ENCODE measurements around the gene ZBTB8A.

ZBTB8A gene

DNA sequence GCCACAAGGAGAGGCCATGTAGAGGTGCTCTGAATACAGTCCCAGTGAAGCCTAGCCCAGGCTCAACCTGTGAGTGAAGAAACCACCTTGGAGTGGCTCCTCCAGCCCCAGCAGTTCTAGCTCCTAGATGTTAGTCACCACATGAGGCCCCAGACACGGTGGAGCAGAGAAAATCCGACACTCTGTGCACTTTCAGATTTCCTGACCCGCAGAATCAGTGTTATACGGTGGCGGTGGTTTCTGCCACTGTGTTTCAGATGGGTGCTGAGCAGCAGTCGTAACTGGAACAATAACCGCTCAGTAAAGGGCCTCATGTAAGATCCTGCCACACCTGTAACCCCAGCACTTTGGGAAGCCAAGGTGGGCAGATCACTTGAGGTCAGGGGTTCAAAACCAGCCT lies 36.1 kb upstream of the ZBTB8A start:
- Histone ChIP-seq H4K20me1 (ENCODE audit: low read depth, low read length) (no peaks in the 10 kb centered on the region), H3K9me2 (replicated peaks; ENCODE audit: insufficient read depth, low read length) (no peaks in the 10 kb centered on the region), H3F3A (ENCODE audit: insufficient read depth) (no peaks in the 10 kb centered on the region), H3K27me3 (ENCODE audit: low read length) (no peaks in the 10 kb centered on the region), H2AFZ (ENCODE audit: low read depth, low read length, severe bottlenecking) (no peak overlapping the region), H3K27ac (ENCODE audit: low read depth, low read length) (no peak overlapping the region), H3K9ac (ENCODE audit: low read length) (no peak overlapping the region), H3K9me3 (ENCODE audit: insufficient read depth, low read length) (no peaks in the 10 kb centered on the region), H3K36me3 (ENCODE audit: low read length) (no peaks in the 10 kb centered on the region), H3K4me2 (ENCODE audit: low read depth, low read length, poor library complexity, severe bottlenecking) (no peak overlapping the region), H3K79me2 (ENCODE audit: insufficient read depth, low read length) (no peaks in the 10 kb centered on the region), H3K4me3 (ENCODE audit: insufficient read depth, low read length, poor library complexity, severe bottlenecking) (no peak overlapping the region)
- no peak for TF ChIP-seq EZH2phosphoT487 (conservative IDR thresholded peaks at IDR 0.05; ENCODE audit: low read length)
- TF ChIP-seq, protein P1, sequence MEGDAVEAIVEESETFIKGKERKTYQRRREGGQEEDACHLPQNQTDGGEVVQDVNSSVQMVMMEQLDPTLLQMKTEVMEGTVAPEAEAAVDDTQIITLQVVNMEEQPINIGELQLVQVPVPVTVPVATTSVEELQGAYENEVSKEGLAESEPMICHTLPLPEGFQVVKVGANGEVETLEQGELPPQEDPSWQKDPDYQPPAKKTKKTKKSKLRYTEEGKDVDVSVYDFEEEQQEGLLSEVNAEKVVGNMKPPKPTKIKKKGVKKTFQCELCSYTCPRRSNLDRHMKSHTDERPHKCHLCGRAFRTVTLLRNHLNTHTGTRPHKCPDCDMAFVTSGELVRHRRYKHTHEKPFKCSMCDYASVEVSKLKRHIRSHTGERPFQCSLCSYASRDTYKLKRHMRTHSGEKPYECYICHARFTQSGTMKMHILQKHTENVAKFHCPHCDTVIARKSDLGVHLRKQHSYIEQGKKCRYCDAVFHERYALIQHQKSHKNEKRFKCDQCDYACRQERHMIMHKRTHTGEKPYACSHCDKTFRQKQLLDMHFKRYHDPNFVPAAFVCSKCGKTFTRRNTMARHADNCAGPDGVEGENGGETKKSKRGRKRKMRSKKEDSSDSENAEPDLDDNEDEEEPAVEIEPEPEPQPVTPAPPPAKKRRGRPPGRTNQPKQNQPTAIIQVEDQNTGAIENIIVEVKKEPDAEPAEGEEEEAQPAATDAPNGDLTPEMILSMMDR (IDR thresholded peaks at IDR 0.05; ENCODE audit: insufficient read depth, low read length, poor library complexity, severe bottlenecking): no peak

DNA sequence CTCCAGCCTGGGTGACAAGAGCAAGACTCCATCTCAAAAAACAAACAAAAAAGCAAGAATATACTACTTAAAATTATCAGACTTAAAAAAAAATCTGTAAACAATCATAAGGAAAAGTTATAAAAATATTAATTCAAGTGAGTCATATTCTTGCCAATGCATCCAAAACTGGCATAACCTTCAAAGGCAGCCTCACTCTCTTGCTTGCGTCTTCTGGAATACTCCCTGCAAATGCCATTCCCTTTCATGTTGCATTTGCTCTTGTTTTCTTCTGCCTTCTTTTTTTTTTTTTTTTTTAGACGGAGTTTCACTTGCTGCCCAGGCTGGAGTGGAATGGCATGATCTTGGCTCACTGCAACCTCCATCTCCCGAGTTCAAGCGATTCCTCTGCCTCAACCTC lies 32.2 kb upstream of the ZBTB8A start:
- Histone ChIP-seq H3K9me2 (replicated peaks; ENCODE audit: insufficient read depth, low read length) (no peaks in the 10 kb centered on the region), H4K20me1 (ENCODE audit: low read depth, low read length) (no peaks in the 10 kb centered on the region), H3K9me3 (ENCODE audit: insufficient read depth, low read length) (no peaks in the 10 kb centered on the region), H3K4me3 (ENCODE audit: insufficient read depth, low read length, poor library complexity, severe bottlenecking) (no peak overlapping the region), H3K4me2 (ENCODE audit: low read depth, low read length, poor library complexity, severe bottlenecking) (no peak overlapping the region), H3K36me3 (ENCODE audit: low read length) (no peaks in the 10 kb centered on the region), H3K9ac (ENCODE audit: low read length) (no peak overlapping the region), H2AFZ (ENCODE audit: low read depth, low read length, severe bottlenecking) (no peak overlapping the region), H3F3A (ENCODE audit: insufficient read depth) (no peaks in the 10 kb centered on the region), H3K27me3 (ENCODE audit: low read length) (no peaks in the 10 kb centered on the region), H3K27ac (ENCODE audit: low read depth, low read length) (no peak overlapping the region), H3K79me2 (ENCODE audit: insufficient read depth, low read length) (no peaks in the 10 kb centered on the region)
- no peak for TF ChIP-seq EZH2phosphoT487 (conservative IDR thresholded peaks at IDR 0.05; ENCODE audit: low read length)
- TF ChIP-seq, protein P1 (IDR thresholded peaks at IDR 0.05; ENCODE audit: insufficient read depth, low read length, poor library complexity, severe bottlenecking): no peak

DNA sequence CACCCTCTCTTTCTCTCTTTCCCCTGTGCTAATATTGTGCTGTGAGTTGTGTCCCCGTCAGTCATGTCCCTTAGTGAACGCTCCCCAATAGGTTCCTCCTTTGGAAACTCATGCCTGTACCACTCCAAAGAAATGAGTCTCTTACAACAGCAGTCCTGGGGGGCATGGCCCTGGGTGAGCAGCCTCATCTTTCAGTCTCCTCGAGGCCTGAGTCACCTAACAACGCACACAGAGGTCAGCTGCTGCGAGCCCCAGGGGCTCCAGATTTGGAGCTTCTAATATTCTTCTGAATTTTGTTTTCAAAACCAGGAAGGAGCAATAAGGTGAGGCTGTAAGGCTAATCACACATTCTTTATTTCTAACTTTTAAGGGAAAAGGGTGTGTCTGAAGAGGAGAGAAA lies 30.5 kb upstream of the ZBTB8A start:
- TF ChIP-seq EZH2phosphoT487 (conservative IDR thresholded peaks at IDR 0.05; ENCODE audit: low read length): no peak
- TF ChIP-seq, protein P1 (IDR thresholded peaks at IDR 0.05; ENCODE audit: insufficient read depth, low read length, poor library complexity, severe bottlenecking): no peak
- H3K36me3 ChIP-seq (ENCODE audit: low read length): no peaks in the 10 kb centered on the region
- H3K27me3 ChIP-seq (ENCODE audit: low read length): no peaks in the 10 kb centered on the region
- H2AFZ ChIP-seq (ENCODE audit: low read depth, low read length, severe bottlenecking): no peak overlapping the region
- no peaks in the 10 kb centered on the region for H3K9me2 ChIP-seq (replicated peaks; ENCODE audit: insufficient read depth, low read length)
- H3K9me3 ChIP-seq (ENCODE audit: insufficient read depth, low read length): no peaks in the 10 kb centered on the region
- no peak overlapping the region for H3K4me3 ChIP-seq (ENCODE audit: insufficient read depth, low read length, poor library complexity, severe bottlenecking)
- H3K4me2 ChIP-seq (ENCODE audit: low read depth, low read length, poor library complexity, severe bottlenecking): no peak overlapping the region
- no peaks in the 10 kb centered on the region for H4K20me1 ChIP-seq (ENCODE audit: low read depth, low read length)
- no peaks in the 10 kb centered on the region for H3K79me2 ChIP-seq (ENCODE audit: insufficient read depth, low read length)
- no peaks in the 10 kb centered on the region for H3F3A ChIP-seq (ENCODE audit: insufficient read depth)
- no peak overlapping the region for H3K27ac ChIP-seq (ENCODE audit: low read depth, low read length)
- no peak overlapping the region for H3K9ac ChIP-seq (ENCODE audit: low read length)
